ENCODE measurements around the gene MXD1.

MXD1 gene

GRCh38 chr2:69955029-69955428 lies 40.1 kb downstream of the MXD1 start:
- no peak for DNase-seq

DNA sequence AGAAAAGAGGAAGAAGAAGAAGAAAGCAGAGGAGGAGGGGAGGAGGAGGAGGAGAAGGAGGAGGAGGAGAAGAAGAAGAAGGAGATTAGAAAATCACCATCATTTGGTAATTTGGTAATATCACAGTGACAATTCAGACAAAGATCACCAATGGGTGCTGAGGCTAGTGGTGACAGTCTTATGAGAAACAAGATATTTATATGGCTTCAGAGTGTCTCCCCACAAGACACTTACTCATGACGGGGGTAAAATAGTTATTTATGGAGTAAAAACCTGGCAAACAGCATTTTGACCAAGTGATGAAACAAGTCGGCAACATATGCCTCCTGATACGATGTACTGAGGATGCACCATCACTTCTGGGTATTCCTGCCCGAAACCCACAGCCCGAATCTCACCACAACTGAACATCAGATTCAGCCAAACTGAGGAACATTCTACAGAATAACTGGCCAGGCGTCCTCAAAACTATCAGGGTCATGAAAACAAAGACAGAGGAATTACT lies 41.6 kb downstream of the MXD1 start:
- DNase-seq, result no peak

DNA sequence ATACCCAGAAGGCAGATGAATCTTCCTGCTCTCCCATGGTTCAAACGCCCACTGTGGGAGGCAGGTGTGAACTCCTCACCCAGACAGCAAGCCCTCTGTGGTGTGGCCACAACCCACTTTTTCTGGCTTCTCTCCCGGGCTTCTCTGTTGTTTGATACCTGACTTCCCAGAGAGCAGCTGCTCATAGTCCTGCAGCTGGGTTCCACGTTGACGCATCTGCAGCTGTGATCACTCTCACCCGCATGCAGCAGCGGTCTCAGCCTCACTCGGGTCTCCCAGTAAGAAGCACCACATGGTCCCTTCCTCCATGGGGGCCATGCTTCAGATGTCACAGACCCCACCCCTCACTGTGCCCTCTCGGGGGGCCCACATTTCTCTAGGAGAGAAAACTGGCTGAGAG lies 43.1 kb downstream of the MXD1 start:
- no peak for DNase-seq

- no peak for DNase-seq
These were observed 43.6 kb downstream of the MXD1 start for GRCh38 chr2:69958480-69958879.

DNA sequence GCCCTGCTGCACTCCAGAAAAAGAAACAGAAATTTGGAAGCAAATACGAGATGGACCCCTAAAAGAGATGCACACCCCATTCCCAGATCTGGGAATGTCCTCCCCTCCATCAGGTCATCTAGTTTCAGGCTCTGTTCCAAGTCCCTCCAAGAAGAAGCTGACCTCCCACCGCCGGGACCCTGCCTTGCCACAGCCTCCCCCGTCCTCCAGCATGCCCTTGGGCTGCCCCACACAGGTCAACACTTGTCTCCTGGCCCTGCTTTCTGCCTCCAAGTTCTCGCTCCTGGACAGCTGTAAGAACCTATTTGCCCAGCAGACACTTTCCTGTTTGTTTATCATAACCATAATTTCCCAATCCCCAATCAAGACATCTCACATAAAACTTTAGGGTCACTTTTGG lies 44.5 kb downstream of the MXD1 start:
- no peak for DNase-seq

- no peak for DNase-seq
These were observed 45.9 kb downstream of the MXD1 start for GRCh38 chr2:69960821-69961220.

DNA sequence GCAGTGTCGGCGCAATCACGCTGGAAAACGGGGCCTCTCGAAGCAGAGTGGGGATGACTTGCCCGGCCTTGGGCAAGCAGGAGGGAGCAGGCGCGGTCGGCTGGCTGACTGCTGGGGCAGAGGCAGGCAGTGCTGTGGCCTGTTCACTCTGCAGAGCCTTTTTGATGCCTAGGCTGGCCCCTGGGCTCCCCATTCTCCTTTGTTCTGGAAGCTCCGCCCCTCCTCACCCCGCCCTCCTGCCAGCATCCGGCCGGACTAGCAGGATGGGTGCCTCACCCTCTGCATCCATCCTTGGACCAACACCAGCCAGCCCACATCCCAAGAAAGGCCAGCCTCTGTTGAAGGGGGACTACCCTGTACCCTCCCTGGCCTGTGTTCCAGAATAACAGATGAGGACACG lies 46.6 kb downstream of the MXD1 start, which contains the start of gene ASPRV1:
ASPRV1 (minus strand) TSS at position 136 of the 400 bp plus-strand sequence. CDS start 195 bp downstream, outside the sequence.
- no peak for DNase-seq

GRCh38 chr2:69962986-69963730 lies 48.2 kb downstream of the MXD1 start:
- no peak for DNase-seq

DNA sequence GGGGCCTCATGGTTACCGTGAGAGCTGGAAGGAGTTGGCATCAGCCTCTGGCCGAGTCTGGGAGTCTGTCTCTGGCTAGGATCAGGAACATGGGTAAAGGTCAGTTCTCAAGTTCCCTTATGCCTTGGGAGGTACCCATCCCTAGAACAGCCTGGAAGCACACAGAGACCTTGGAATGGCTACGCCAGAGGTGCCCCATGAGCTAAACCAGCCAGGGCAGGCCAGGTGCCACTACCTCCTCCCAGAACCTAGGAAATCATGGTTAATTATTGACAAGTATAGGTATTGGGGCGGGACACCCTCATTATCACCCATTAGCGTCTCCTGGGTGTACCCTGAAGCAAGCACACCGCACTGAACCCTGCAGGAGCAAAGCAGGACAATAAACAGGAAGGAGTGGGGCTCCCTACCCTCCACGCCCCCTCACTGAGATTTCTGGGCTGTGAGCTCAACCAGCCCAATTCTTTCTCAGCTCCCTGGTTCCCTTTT lies 49.5 kb downstream of the MXD1 start:
- DNase-seq, result no peak

DNA sequence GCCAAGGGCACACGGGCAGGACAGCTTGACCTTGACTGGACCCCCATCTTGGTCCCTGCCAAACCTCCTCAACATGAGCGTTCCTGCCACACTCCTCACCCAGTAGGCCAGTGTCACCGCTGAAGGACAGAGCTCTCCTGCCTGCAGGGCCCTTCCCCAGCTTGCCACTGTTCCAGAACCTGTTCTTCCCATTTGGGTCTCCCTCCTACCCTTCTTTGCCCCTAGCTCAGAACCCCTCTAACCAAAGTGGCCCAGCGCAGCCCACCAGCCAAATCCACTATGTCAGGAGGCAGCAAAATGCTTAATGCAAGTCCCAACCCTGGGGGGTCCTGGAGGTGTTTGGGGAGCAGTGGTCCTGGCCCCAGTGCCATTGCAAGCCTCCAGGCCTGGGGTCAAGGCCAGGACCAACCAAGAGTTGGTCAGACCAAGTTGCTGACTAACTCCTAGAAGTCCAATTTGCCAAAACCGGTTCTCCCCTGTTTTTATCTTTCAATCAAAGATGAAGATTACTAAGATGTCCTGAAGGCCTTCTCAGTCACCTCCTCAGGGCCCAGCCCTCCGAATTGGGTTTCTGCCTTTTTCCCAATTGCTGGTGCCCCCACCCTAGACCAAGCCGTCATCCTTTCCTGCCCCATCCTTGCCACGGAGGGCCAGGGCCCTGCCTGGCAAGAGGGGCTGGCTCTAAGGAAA lies 51.0 kb downstream of the MXD1 start:
- no peak for DNase-seq

GRCh38 chr2:69966496-69966895 lies 51.6 kb downstream of the MXD1 start:
- no peak for DNase-seq

GRCh38 chr2:69968609-69969008 lies 53.7 kb downstream of the MXD1 start:
- DNase-seq, result no peak

DNA sequence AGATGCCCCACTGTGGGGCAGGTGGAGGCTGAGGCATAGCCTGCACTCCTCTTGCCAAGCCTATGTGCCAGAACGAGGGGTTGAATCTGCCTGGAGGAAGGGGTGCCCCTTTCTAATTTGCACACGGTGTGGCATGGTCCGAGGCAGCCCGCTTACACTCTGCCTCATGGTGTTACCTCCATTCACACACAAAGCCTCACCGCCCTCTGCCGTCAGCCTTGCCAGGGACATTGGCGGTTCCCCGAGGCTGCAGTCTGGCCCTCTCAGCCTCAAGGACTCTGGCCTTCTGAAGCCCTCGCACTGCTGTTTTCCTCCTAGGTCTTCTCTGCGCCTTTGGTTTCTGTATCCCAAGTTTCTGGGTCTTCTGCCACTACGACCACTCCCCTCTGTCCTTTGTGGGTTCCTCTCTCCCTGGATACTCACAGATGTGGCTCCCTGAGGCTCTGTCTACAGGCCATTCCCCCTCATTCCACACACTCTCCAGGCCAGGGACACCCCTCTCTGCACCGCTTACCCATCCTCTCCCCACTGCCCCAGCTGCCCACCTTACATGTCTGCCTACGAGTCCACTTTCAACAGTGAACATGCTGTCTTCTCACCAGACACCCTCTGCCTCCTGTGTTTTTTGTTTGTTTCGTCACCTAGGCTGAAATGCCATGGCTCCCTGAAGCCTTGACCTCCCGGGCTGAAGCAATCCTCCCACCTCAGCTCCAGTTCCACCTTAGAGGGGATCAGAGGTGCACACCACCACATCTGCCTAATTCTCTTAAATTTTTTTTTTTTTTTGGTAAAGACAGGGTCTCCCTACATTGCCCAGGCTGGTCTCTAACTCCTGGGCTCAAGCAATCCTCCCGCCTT lies 54.4 kb downstream of the MXD1 start:
- no peak for DNase-seq

GRCh38 chr2:69969991-69970390 lies 55.1 kb downstream of the MXD1 start:
- DNase-seq, result no peak

GRCh38 chr2:69972822-69973221 lies 57.9 kb downstream of the MXD1 start:
- no peak for DNase-seq

GRCh38 chr2:69973335-69973735 lies 58.4 kb downstream of the MXD1 start:
- no peak for DNase-seq

- no peak for DNase-seq
These were observed 60.4 kb downstream of the MXD1 start for GRCh38 chr2:69975136-69975852.

GRCh38 chr2:69975853-69976462 lies 61.0 kb downstream of the MXD1 start:
- no peak for DNase-seq

DNA sequence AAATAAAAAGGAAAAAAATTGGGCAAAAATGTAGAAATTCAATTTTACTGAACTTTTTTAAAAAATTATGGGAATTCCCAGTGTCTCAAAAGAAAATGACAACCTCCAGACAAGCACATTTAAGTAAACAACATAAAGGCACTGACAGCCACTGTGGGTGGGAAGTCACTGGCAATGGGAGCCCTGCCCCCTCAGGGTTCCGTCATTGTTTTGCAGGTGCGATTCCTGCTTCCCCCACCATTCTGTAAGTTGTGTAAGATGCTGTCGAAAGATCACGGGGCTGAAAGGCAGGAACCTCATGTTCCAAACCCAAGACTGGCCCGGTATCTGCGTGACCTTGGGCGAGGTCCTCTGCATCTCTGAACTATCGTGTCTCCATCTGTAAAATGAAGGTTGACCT lies 62.3 kb downstream of the MXD1 start:
- DNase-seq, result no peak

DNA sequence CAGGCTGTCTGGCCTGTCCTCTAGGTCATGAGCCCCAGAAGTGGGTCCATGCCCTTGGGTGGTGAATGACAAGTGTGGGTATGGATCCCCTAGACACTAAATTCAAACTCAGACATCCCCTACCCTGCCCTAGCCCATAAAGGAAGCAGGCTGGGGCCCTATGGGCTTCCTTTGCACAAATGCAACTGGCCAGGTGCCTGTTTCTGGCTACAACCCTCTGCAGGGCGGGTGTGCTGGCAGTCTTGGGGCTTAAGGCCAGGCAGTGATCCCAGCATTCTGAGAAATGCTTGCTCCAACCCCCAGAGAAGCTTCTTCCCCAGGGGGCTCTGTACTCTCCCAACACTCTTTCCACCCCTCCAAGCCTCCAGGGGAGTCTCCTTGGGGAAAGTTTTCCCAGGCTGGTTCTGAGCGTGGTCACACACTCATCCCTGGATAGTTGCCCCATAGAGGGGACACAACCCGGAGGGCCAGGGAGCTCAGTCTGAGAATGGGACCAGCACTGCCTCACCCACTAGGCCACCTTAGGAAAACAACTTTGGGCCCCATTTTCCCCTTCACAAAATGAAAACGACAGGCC lies 63.1 kb downstream of the MXD1 start:
- DNase-seq, result no peak
